GM21737 (cell line): ENCODE measurements around the gene MPZL3.
"Not testable (repeated sequence)": the region's sequence is repeated elsewhere in the genome, so short reads cannot be mapped to it uniquely, and the experiment has no call there.

Source experiments
- ATAC-seq: cut with Tn5 transposase; IDR thresholded peaks from one replicate; pipeline ENCODE4 v1.9.1; 2021; ENCODE audit warnings: mild to moderate bottlenecking, moderate library complexity; ENCODE audit not compliant: unreplicated experiment

Gene MPZL3

DNA sequence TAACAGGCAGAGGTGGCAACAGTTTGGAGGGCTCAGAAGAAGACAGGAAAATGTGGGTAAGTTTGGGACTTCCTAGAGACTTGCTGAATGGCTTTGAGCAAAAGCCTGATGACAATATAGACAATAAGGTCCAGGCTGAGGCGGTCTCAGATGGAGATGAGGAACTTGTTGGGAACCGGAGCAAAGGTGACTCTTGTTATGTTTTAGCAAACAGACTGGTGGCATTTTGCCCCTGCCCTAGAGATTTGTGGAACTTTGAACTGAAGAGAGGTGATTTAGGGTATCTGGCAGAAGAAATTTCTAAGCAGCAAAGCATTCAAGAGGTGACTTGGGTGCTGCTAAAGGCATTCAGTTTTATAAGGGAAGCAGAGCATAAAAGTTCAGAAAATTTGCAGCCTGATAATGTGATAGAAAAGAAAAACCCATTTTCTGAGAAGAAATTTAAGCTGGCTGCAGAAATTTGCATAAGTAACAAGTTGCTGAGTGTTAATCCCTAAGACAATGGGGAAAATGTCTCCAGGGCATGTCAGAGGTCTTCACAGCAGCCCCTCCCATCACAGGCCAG, 61.1 kb downstream of the MPZL3 start:
- ATAC-seq = not testable (repeated sequence)

DNA sequence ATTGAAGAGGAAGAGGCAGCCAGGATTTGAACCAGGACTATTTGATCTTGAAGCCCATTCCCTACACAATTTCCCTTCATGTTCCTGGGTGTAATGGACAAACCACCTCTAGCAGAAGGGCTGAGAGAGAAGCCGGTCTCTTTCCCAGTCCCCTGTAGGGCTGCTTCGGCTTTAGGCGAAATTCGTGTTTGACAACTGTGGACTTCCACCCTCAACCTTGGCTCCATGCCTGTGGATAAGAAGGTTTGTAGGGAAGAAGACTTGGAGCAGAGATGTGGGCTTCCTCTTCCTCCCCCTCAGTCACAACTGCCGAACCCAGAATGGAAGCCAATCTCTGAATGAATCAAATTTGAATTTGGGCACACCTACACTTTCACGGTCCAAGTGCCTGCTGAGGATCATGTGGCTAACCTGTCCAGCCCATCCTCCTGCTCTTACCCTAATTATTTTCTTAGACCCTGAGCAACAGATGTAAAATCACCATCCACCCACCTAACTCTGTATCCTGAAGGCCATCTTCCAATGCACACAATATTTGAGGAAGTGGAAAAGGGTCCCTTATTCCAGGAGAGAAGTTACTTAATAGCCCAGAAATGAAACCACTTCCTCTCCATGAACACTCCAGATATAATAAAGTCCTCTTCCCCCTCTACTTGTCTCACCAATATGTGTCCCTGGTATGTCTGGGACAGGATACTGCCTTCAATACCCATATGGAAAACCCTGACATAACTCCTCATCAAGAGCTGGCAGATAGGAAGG, 65.6 kb downstream of the MPZL3 start:
- ATAC-seq = no peak

DNA sequence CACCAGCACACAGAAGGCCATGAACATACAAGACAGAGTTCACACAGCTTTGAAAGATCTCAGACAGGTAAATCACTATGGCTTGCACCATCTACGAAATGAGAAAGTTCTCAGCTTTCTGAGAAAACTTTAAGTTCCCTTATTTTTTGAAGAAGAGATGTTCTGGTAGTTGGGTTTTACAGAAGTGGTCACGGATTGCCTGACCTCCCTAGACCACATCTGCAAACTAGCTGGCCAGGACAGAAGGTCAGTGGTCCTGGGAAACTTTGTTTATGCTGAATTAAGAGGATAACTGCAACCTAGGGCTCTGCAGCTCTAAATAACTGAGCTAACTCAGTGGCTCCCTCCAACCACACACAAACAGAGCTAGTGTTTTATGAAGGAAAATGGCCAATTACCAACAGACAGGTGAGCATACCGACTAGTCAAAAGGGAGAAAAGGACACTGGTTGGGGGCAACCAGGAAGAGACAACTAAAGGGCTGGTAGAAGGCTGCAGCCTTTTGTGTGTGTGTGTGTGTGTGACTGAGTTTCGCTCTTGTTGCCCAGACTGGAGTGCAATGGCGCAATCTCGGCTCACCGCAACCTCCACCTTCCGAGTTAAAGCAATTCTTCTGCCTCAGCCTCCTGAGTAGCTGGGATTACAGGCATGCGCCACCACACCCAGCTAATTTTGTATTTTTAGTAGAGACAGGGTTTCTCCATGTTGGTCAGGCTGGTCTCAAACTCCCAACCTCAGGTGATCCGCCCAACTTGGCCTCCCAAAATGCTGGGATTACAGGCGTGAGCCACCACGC, 67.2 kb downstream of the MPZL3 start:
- no peak for ATAC-seq

DNA sequence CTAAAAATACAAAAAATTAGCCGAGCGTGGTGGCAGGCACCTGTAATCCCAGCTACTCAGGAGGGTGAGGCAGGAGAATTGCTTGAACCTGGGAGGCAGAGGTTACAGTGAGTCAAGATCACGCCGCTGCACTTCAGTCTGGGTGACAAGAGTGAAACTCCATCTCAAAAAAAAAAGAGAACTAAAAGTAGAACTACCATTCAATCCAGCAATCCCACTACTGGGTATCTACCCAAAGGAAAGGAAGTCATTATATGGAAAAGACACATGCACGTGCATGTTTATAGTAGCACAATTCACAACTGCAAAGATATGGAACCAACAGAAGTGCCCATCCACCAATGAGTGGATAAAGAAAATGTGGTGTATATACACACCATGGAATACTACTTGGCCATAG, 68.5 kb downstream of the MPZL3 start:
- not testable (repeated sequence) for ATAC-seq

DNA sequence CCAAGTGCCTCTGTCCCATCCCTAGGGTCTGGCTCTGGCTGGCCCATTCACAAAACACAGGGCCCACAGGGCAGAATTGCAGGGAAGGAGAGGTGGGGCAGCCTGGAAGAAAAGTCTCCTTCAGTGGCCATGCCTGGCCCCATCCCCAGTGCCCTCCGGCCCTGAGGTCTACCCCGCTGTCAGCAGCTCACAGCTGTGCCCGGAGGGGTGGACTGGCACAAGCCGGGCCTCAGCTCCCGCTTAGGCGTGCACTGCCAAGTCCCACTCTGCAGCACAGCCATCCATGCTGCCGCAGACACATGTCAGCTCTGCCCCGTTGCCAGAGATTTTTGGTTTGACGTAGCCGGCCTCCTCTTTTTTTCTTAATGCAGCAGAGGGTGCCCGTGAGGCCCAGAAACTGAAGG, 71.9 kb downstream of the MPZL3 start:
- ATAC-seq = no peak

DNA sequence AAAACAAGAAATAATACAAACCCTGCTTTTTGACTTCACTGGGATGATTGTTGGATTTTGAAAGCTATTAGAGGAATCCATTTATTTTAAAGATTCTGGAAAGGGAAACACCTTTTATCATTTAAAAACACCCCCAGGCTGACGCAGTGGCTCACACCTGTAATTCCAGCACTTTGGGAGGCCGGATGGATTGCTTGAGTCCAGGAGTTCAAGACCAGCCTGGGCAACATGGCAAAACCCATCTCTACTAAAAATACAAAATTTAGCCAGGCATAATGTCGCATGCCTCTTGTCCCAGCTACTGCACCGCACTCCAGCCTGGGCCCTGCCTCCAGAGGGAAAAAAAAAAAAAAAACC, 75.4 kb downstream of the MPZL3 start:
- ATAC-seq = no peak
